Coronary artery (tissue), 2 donors: ENCODE results near the gene HMGB4.

ENCODE experiments used
- DNase-seq: peaks from one replicate; pipeline ENCODE4 v3.0.0-alpha.2; 2017; ENCODE audit warnings: low spot score
- H3K27ac ChIP-seq, 2 donors: fragments of 200-600 bp; sonication (generic); one replicate each; pipeline ENCODE4 v1.5.1; 2016 to 2019
- H3K4me3 ChIP-seq: fragments of 200-600 bp; sonication (generic); 2 replicates; pipeline ENCODE4 v1.5.1; 2016; ENCODE audit warnings: mild to moderate bottlenecking, moderate library complexity
- TF ChIP-seq, protein P1 (sequence below): fragments of 200-600 bp; sonication (generic); IDR thresholded peaks from one replicate; pipeline ENCODE4 v1.5.1; 2019; ENCODE audit warnings: antibody characterized with exemption

HMGB4 gene

DNA sequence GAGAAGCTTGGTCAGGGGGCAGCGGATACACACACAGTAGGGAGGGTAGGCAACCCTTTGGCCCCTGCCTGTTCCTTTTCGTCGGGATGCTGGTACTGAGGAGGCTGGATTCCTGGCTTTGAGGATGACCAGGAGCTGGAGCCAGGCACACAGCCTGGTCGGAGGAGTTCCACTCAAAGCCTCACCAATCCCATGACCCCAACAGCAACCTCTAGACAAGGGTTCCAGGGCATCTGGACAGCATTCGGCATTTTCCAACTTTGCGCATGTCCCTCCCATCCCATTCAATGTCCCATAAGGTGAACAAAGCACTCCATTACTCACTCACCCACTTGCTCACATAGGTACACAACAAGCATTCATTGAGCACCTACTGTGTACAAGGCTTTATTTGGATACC, 42.6 kb upstream of the HMGB4 start:
- no peak for DNase-seq
- TF ChIP-seq, protein P1, sequence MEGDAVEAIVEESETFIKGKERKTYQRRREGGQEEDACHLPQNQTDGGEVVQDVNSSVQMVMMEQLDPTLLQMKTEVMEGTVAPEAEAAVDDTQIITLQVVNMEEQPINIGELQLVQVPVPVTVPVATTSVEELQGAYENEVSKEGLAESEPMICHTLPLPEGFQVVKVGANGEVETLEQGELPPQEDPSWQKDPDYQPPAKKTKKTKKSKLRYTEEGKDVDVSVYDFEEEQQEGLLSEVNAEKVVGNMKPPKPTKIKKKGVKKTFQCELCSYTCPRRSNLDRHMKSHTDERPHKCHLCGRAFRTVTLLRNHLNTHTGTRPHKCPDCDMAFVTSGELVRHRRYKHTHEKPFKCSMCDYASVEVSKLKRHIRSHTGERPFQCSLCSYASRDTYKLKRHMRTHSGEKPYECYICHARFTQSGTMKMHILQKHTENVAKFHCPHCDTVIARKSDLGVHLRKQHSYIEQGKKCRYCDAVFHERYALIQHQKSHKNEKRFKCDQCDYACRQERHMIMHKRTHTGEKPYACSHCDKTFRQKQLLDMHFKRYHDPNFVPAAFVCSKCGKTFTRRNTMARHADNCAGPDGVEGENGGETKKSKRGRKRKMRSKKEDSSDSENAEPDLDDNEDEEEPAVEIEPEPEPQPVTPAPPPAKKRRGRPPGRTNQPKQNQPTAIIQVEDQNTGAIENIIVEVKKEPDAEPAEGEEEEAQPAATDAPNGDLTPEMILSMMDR, result no peak
- H3K27ac ChIP-seq, result no peak overlapping the region
- no peak overlapping the region for H3K4me3 ChIP-seq

DNA sequence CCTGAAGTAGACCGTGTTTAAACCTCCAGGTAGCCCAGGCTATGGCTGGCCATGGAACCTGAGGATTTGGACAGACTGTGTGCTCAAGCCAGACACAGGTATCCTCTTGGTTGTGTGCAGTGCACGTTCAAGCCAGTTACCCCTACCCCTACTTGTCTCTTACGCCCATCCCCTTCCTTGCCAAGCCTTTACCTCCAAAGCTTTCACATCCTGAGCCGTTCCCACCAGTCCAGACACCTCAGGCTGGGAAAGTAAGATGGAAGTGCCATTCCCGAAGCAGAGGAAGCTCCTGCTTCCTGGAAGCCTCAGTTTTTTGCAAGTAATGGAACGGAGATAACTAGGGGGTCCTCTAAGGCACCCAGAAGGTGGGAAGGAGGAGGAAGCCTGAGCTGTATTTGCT, 41.5 kb upstream of the HMGB4 start:
- no peak overlapping the region for H3K4me3 ChIP-seq
- no peak overlapping the region for H3K27ac ChIP-seq
- TF ChIP-seq, protein P1, result no peak
- no peak for DNase-seq

DNA sequence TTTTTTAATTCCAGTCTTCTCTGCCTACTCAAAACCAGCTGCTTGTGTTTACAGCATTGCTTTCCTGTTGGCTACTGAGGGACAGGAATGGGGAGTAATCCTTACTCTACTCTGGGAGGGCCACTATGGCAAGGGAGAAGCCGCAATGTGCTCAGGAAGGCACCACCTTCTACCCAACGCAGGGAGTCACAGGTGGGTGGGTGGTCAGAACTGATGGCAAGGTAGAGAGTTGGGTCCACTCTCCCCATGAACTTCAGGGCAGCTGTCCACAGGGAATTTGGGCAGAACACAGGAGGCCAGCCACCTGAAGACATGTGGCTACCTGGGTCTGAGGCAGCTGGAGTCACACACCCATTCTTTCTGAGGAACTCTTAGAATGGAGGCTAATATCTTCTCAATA, 40.5 kb upstream of the HMGB4 start:
- Histone ChIP-seq H3K27ac (no peak overlapping the region), H3K4me3 (no peak overlapping the region)
- no peak for DNase-seq
- TF ChIP-seq, protein P1, result no peak

DNA sequence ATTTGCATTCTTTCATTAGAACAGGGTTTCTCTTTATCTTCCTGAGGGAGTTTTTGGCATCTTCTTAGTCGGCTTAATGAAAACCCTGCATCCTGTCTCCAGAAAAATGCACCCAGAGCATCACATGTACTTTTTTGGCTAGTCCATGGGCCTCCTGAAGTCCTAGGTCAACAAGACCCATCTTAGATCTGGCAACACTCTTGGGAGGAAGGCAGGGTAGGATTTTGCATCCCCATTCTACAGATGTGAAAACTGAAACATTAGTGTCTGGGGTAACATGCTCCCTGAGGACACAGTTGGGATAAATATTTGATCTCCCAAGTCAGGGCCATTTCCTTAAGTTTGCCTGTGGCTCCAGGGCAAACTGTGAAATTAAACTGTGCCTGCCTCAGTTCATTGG, 40.0 kb upstream of the HMGB4 start:
- TF ChIP-seq, protein P1, result no peak
- no peak for DNase-seq
- no peak overlapping the region for H3K4me3 ChIP-seq
- no peak overlapping the region for H3K27ac ChIP-seq

DNA sequence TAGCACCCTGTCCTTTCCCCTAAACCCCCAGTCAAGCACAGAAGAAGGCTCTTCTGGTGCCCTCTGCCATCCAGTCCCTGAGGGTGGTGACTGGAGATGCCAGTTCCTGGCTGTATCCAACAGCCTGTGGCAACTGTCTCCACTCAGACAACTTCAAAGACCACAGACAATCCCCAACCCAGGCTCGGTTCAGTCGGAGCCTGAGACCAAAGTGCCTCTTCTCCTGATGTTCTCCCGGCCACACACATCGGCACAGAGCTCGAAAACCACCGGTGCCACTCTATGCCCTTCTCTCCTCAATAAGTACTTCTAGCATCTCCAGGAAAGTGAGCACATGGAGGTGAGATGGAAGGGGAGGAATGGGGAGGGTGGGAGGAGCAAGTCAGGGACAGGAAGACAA, 39.6 kb upstream of the HMGB4 start:
- DNase-seq, result no peak
- H3K4me3 ChIP-seq, result no peak overlapping the region

DNA sequence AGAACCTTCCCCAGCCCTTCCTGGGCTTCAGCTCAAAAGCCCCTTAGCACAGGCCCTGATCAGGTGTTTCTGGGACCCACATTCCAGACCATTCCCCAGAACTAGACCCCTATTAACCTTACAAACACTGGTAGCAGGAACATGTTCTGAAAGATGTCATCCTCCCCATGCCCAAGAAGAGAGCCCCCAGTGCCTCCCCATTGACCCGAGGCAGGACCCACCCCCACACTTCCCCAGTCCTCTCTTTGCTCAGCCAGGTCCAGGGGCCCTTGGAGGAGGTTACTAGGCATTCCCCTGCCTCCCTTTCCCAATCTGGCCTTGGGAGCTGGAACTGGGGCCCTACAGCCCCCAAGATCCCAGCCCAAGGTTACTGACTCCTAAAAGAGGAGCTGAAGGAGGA, 38.9 kb upstream of the HMGB4 start:
- H3K4me3 ChIP-seq, result no peak overlapping the region
- TF ChIP-seq, protein P1, result no peak
- H3K27ac ChIP-seq, result no peak overlapping the region
- DNase-seq, result no peak

More for the DNA sequence above, 39.6 kb upstream of the HMGB4 start:
- TF ChIP-seq, protein P1, result no peak
- no peak overlapping the region for H3K27ac ChIP-seq

GRCh38 chr1:33825506-33825905, 38.4 kb upstream of the HMGB4 start:
- Histone ChIP-seq H3K27ac (no peak overlapping the region), H3K4me3 (no peak overlapping the region)
- TF ChIP-seq, protein P1, result no peak
- DNase-seq, result no peak
